Endothelial cell of umbilical vein (primary cell): Measurements from ENCODE around the gene CEP104. TPM values are rescaled to one million over a fixed set of nuclear protein-coding genes. Genes with fewer than 3 reads are reported as not detected.

ENCODE experiments used
- BruUV-seq: library from RNA; stranded (reverse); fragments of 400-500 nt; replicated peaks from 2 replicates; lab custom pipeline; 2021; lab: Mats Ljungman, UMichigan
- CTCF ChIA-PET: fragments of 300-600, 350-600 bp; sonication (Branson Sonifier 250); formaldehyde crosslinking; loops from one replicate; lab custom pipeline; 2021; ENCODE audit warnings: antibody characterized with exemption, inconsistent platforms; lab: Charles Lee
- POLR2A ChIA-PET: fragments of 300-600, 350-600 bp; sonication (Branson Sonifier 250); formaldehyde crosslinking; loops from one replicate; lab custom pipeline; 2021; ENCODE audit warnings: antibody characterized with exemption, inconsistent platforms; lab: Charles Lee
- DNase-seq: peaks from one replicate; pipeline ENCODE4 v3.0.0-alpha.2; 2011; ENCODE audit warnings: low read depth, low spot score
- FAIRE-seq: peaks from 2 replicates; lab custom pipeline; 2011; peaks lifted over from hg19 to GRCh38; lab: Jason Lieb, UNC
- H2AFZ ChIP-seq: 2 replicates; pipeline ENCODE4 v1.6.0; 2012; ENCODE audit warnings: low read depth, low read length, control low read depth, inconsistent platforms
- H3K27ac ChIP-seq: 2 replicates; pipeline ENCODE4 v1.5.1; 2011; ENCODE audit warnings: low read depth, mild to moderate bottlenecking, control low read depth, low read length, moderate library complexity; ENCODE audit not compliant: insufficient read depth
- H3K27me3 ChIP-seq, 2 experiments: 2 replicates each; pipeline versions ENCODE4 v1.6.0 to v1.6.1; 2011; ENCODE audit warnings: low read length in 2 of 2, mixed read lengths in 1 of 2; ENCODE audit not compliant: control insufficient read depth in 2 of 2, insufficient read depth in 2 of 2
- H3K36me3 ChIP-seq, 2 experiments: 2 replicates in 1 of 2; 3 replicates in 1 of 2; pipeline ENCODE4 v1.5.1; 2011; ENCODE audit warnings: low read length in 2 of 2, mild to moderate bottlenecking in 1 of 2, moderate library complexity in 1 of 2; ENCODE audit not compliant: control insufficient read depth in 2 of 2, insufficient read depth in 2 of 2; ENCODE audit errors: extremely low read depth in 1 of 2
- H3K4me1 ChIP-seq: 3 replicates; pipeline ENCODE4 v1.5.1; 2011; ENCODE audit warnings: mild to moderate bottlenecking, low read length; ENCODE audit not compliant: control insufficient read depth, insufficient read depth; ENCODE audit errors: extremely low read depth
- H3K4me2 ChIP-seq: 2 replicates; pipeline ENCODE4 v1.6.1; 2011; ENCODE audit warnings: low read length, control low read depth, mixed read lengths; ENCODE audit not compliant: insufficient read depth
- H3K4me3 ChIP-seq, 3 experiments: fragments of 200-600 bp in 1 of 3; sonication (generic), shearing (Covaris generic) in 1 of 3; replicated peaks in 1 of 3; 2 replicates each; pipeline ENCODE4 v1.5.1; 2011 to 2016; ENCODE audit warnings: control low read depth in 3 of 3, low read length in 3 of 3, mild to moderate bottlenecking in 2 of 3, inconsistent platforms in 1 of 3, low read depth in 1 of 3, moderate library complexity in 1 of 3; ENCODE audit not compliant: insufficient read depth in 1 of 3
- H3K79me2 ChIP-seq: 2 replicates; pipeline ENCODE4 v1.6.0; 2012; ENCODE audit warnings: low read length, inconsistent platforms; ENCODE audit not compliant: control insufficient read depth, insufficient read depth
- H3K9ac ChIP-seq: replicated peaks from 2 replicates; pipeline ENCODE3; 2011; ENCODE audit warnings: low read length, control low read depth; ENCODE audit not compliant: insufficient read depth; ENCODE audit errors: extremely low read depth
- H3K9me1 ChIP-seq: replicated peaks from 3 replicates; pipeline ENCODE4 v1.6.0; 2011; ENCODE audit warnings: mild to moderate bottlenecking, low read length; ENCODE audit not compliant: control insufficient read depth, insufficient read depth; ENCODE audit errors: extremely low read depth
- H3K9me3 ChIP-seq: replicated peaks from 2 replicates; pipeline ENCODE4 v1.5.1; 2012; ENCODE audit warnings: low read length, inconsistent platforms; ENCODE audit not compliant: control insufficient read depth, insufficient read depth
- H4K20me1 ChIP-seq: replicated peaks from 2 replicates; pipeline ENCODE3; 2011; ENCODE audit warnings: mild to moderate bottlenecking, low read length; ENCODE audit not compliant: control insufficient read depth, insufficient read depth; ENCODE audit errors: extremely low read depth
- CTCF ChIP-seq, 2 donors: IDR thresholded peaks; 1 replicate in 1 of 2; 2 replicates in 1 of 2; pipeline ENCODE4 v1.5.1; 2011; ENCODE audit warnings: low read length in 2 of 2, mild to moderate bottlenecking in 2 of 2, moderate library complexity in 2 of 2, control low read depth in 1 of 2, inconsistent platforms in 1 of 2, low read depth in 1 of 2; ENCODE audit not compliant: insufficient read depth in 1 of 2; ENCODE audit errors: extremely low read depth in 1 of 2
- EZH2 ChIP-seq: IDR thresholded peaks from 2 replicates; pipeline ENCODE4 v1.6.1; 2012; ENCODE audit warnings: borderline replicate concordance, low read depth, mild to moderate bottlenecking, moderate library complexity, low read length, inconsistent platforms; ENCODE audit not compliant: severe bottlenecking
- FOS ChIP-seq: IDR thresholded peaks from 2 replicates; pipeline ENCODE4 v1.6.1; 2011; ENCODE audit warnings: mild to moderate bottlenecking, low read length, moderate library complexity, borderline replicate concordance; ENCODE audit not compliant: insufficient read depth
- GATA2 ChIP-seq: IDR thresholded peaks from 2 replicates; pipeline ENCODE4 v1.7.0; 2011; ENCODE audit warnings: low read depth, mild to moderate bottlenecking, moderate library complexity, mixed read lengths, low read length; ENCODE audit not compliant: insufficient read length, insufficient read depth
- JUN ChIP-seq: IDR thresholded peaks from 2 replicates; pipeline ENCODE4 v1.6.1; 2011; ENCODE audit warnings: borderline replicate concordance, low read depth; ENCODE audit not compliant: insufficient read length, insufficient read depth
- MAX ChIP-seq: IDR thresholded peaks from 2 replicates; pipeline ENCODE4 v1.6.1; 2011; ENCODE audit not compliant: insufficient read depth, insufficient read length
- MYC ChIP-seq: IDR thresholded peaks from one replicate; pipeline ENCODE4 v1.6.1; 2011; ENCODE audit warnings: mild to moderate bottlenecking, low read depth, low read length
- POLR2A ChIP-seq: IDR thresholded peaks from 2 replicates; pipeline ENCODE4 v1.6.1; 2012; ENCODE audit warnings: low read depth, mild to moderate bottlenecking, control low read depth, low read length
- POLR2AphosphoS5 ChIP-seq: IDR thresholded peaks from 2 replicates; pipeline ENCODE4 v1.6.1; 2012; ENCODE audit warnings: low read depth, mild to moderate bottlenecking, control low read depth, low read length, moderate library complexity; ENCODE audit not compliant: insufficient read depth
- dilution Hi-C: fragments of 300-500 bp; cut with MboI; formaldehyde crosslinking; loops from one replicate; pipeline ENCODE4 v1.15.0; 2019; ENCODE audit warnings: low sequenced_read_pairs; ENCODE audit not compliant: extremely low pct_ligation_motif_present
- intact Hi-C: fragments of 100-400 bp; cut with micrococcal nuclease; formaldehyde crosslinking; loops from one replicate; pipeline ENCODE4 v1.10.0; 2022
- polyA plus RNA-seq, 4 experiments: library from polyadenylated mRNA; depleted of rRNA in 3 of 4; stranded (reverse) in 3 of 4; unstranded in 1 of 4; fragments of >200 nt; gene quantifications; 2 replicates each; pipeline versions ENCODE4 v1.2.1 to v1.2.3, GENCODE V29; 2011 to 2012; ENCODE audit warnings: missing spikeins in 1 of 4
- total RNA-seq: library from RNA; stranded (reverse); gene quantifications from 2 replicates; pipeline ENCODE4 v1.2.3, GENCODE V29; 2021

Gene CEP104
- total and polyA plus RNA-seq, 2 donors (not counting 3 experiments of a cell fraction or from before 2014, with no cell fraction given) = 12.4 to 43.0 TPM

GRCh38 chr1:3900150-3900968 is 43.3 kb upstream of the CEP104 start, which contains the start of gene C1orf174:
Gene C1orf174 (minus strand): TSS chr1:3900272. CDS start chr1:3900186, 86 bp downstream.
- Histone ChIP-seq H3K27me3 (no peaks in the 10 kb centered on the region), H2AFZ (peak within 1 kb of the TSS; percentile 86)

More at GRCh38 chr1:3900150-3900968, 43.3 kb upstream of the CEP104 start, which contains the start of gene C1orf174:
- H3K4me2 ChIP-seq = peak within 1 kb of the TSS; percentile 82
- peak; percentile 99 for DNase-seq
- no peaks in the 10 kb centered on the region for H3K9me1 ChIP-seq
- H3K27ac ChIP-seq = peak within 1 kb of the TSS; percentile 85
- intact Hi-C loops = loop anchor here (1.0 to 5.0 kb wide), 6 partner anchors 43 to 1374 kb away; partner anchors contain the start of genes CEP104, DFFB, LRRC47 and PANK4
- POLR2A ChIA-PET = no interaction called here
- TF ChIP-seq JUN = no peak
- no peak for TF ChIP-seq FOS
- TF ChIP-seq POLR2AphosphoS5 = peak; percentile 80
- no peak for TF ChIP-seq GATA2
- TF ChIP-seq MYC = no peak
- TF ChIP-seq CTCF (IDR thresholded peaks at IDR 0.05; ENCODE audit: extremely low read depth in 1 of 2, insufficient read depth in 1 of 2, low read depth in 1 of 2, low read length in 2 of 2) = no peak
- peak; percentile 68 for TF ChIP-seq POLR2A
- no peak for TF ChIP-seq EZH2
- no peak for TF ChIP-seq MAX
- peak within 1 kb of the TSS; percentile 62 to 78 (median 77) for H3K4me3 ChIP-seq
- H3K9ac ChIP-seq = peak within 1 kb of the TSS; percentile 88
- H3K4me1 ChIP-seq = peaks cover 12% of the 10 kb centered on the region
- CTCF ChIA-PET = interaction anchor here (0.9 to 1.5 kb wide), 3 partner anchors 42 to 104 kb away, joined by 3 to 9 read pairs (median 3); partner anchors contain the start of genes CEP104, DFFB and LRRC47
- dilution Hi-C loops = no loop called here
- peaks cover 0 to 2% of the 10 kb centered on the region in 2 experiments for H3K36me3 ChIP-seq
- no peak for FAIRE-seq
- no peaks in the 10 kb centered on the region for H3K9me3 ChIP-seq
- H4K20me1 ChIP-seq = no peaks in the 10 kb centered on the region
- H3K79me2 ChIP-seq = peaks cover 46% of the 10 kb centered on the region
- BruUV-seq = TSS peak; percentile 82
